ENCODE results near the gene BBS10. TPM values are rescaled to one million over a fixed set of nuclear protein-coding genes. Genes with fewer than 3 reads are reported as not detected.

The BBS10 gene
- total and polyA plus RNA-seq, 2 of the 4 experiments (the other 2 are of a cell fraction), result 4.9 to 10.0 TPM

GRCh38 chr12:76300297-76300665 is 47.9 kb downstream of the BBS10 start:
- Histone ChIP-seq H3K27ac (ENCODE audit: insufficient read depth, low read length) (no peak overlapping the region), H4K91ac (ENCODE audit: insufficient read depth, low read depth, low read length) (no peak overlapping the region), H3K18ac (ENCODE audit: low read depth, low read length) (no peak overlapping the region), H3K4me2 (ENCODE audit: low read depth, low read length) (no peak overlapping the region), H3K4me3 (ENCODE audit: insufficient read depth, low read depth, low read length) (no peak overlapping the region), H2BK15ac (ENCODE audit: low read depth, low read length) (no peak overlapping the region), H4K20me1 (ENCODE audit: insufficient read depth, low read length) (no peaks in the 10 kb centered on the region), H2BK5ac (ENCODE audit: low read depth, low read length, poor library complexity, severe bottlenecking) (no peak overlapping the region), H3K36me3 (ENCODE audit: control insufficient read depth, insufficient read depth, low read length) (no peaks in the 10 kb centered on the region), H2BK120ac (ENCODE audit: low read depth, low read length) (no peak overlapping the region), H3K23ac (ENCODE audit: low read depth, low read length) (no peak overlapping the region), H3K56ac (ENCODE audit: extremely low read depth, insufficient read depth, low read length) (no peak overlapping the region), H3K9me3 (ENCODE audit: control insufficient read depth, insufficient read depth, low read length) (no peaks in the 10 kb centered on the region), H2AK9ac (replicated peaks; ENCODE audit: low read depth, low read length, poor library complexity) (no peak overlapping the region), H2AFZ (replicated peaks; ENCODE audit: low read length, poor library complexity) (no peak overlapping the region), H4K5ac (ENCODE audit: low read depth, low read length) (no peak overlapping the region), H3K79me1 (ENCODE audit: low read depth in 1 of 2, low read length in 2 of 2) (no peaks in the 10 kb centered on the region), H4K8ac (ENCODE audit: low read depth in 2 of 2, low read length in 2 of 2) (no peak overlapping the region), H3K4ac (ENCODE audit: low read depth, low read length) (no peak overlapping the region), H3K4me1 (ENCODE audit: control insufficient read depth, insufficient read depth, low read length) (peaks cover 3% of the 10 kb centered on the region), H2BK20ac (ENCODE audit: low read depth, low read length) (no peak overlapping the region), H3K9ac (ENCODE audit: low read depth, low read length) (no peak overlapping the region), H2AK5ac (ENCODE audit: low read depth, low read length) (no peak overlapping the region), H3K27me3 (ENCODE audit: control insufficient read depth, insufficient read depth, low read length) (no peaks in the 10 kb centered on the region), H3K9me1 (ENCODE audit: insufficient read depth, low read length) (no peaks in the 10 kb centered on the region), H3K14ac (replicated peaks; ENCODE audit: low read depth, low read length) (no peak overlapping the region)
- intact Hi-C loops (cut with micrococcal nuclease), result no loop called here
- TF ChIP-seq FOS (IDR thresholded peaks at IDR 0.05; ENCODE audit: low read depth, low read length) (no peak), MAZ (IDR thresholded peaks at IDR 0.05; ENCODE audit: borderline replicate concordance, low read depth, low read length) (no peak), MXI1 (IDR thresholded peaks at IDR 0.05; ENCODE audit: borderline replicate concordance, low read depth, low read length) (no peak), NFE2L2 (IDR thresholded peaks at IDR 0.05; ENCODE audit: low read depth, low read length) (no peak), SMC3 (IDR thresholded peaks at IDR 0.05; ENCODE audit: low read depth, low read length) (no peak), RAD21 (IDR thresholded peaks at IDR 0.05; ENCODE audit: low read length) (no peak), CEBPB (IDR thresholded peaks at IDR 0.05; ENCODE audit: low read depth, low read length) (no peak), RFX5 (IDR thresholded peaks at IDR 0.05; ENCODE audit: low read depth, low read length) (no peak)
- POLR2A ChIA-PET (ENCODE audit: unreplicated experiment), result no interaction called here
- no TSS peak for BruUV-seq (replicated peaks)
- dilution Hi-C loops (cut with HindIII; ENCODE audit: low sequenced_read_pairs, unreplicated experiment), result no loop called here
- DNase-seq, result no peak
- in situ Hi-C loops (cut with MboI; ENCODE audit: low sequenced_read_pairs), result no loop called here
- WGBS, 2 experiments (ENCODE audit: extremely low coverage in 2 of 2, insufficient read length in 1 of 2), result 95% methylated on average over 3 of the region's 6 CpGs; no CpG with 5 or more reads in 1 of the 2 experiments
- no peak for ATAC-seq (ENCODE audit: low read depth)
- CTCF ChIA-PET, result no interaction called here
